Effector memory CD8-positive, alpha-beta T cell (primary cell): ENCODE measurements around the gene SAXO1.
"Not testable (repeated sequence)": the region's sequence is repeated elsewhere in the genome, so short reads cannot be mapped to it uniquely, and the experiment has no call there.

Experiments used
- ATAC-seq: fragments of 150-1000 bp; cut with Tn5 transposase; replicated peaks from 2 replicates; pipeline ENCODE4 v1.10.0; 2021; ENCODE audit warnings: mild to moderate bottlenecking, moderate library complexity
- DNase-seq, 3 experiments: peaks; one replicate each; pipeline ENCODE4 v3.0.0; 2021
- H3K27ac Mint-ChIP-seq, 2 donors: one replicate each; pipeline ENCODE4 v1.8.0; 2022; ENCODE audit warnings: mild to moderate bottlenecking in 2 of 2, mixed read lengths in 2 of 2, moderate library complexity in 2 of 2
- H3K27me3 Mint-ChIP-seq, 2 donors: one replicate each; pipeline ENCODE4 v1.8.0; 2022; ENCODE audit warnings: mixed read lengths in 2 of 2
- H3K36me3 Mint-ChIP-seq: one replicate; pipeline ENCODE4 v1.8.0; 2022; ENCODE audit warnings: mild to moderate bottlenecking, moderate library complexity, mixed read lengths; ENCODE audit not compliant: insufficient read depth
- H3K4me1 Mint-ChIP-seq, 2 donors: one replicate each; pipeline ENCODE4 v1.8.0; 2022; ENCODE audit warnings: low read depth in 2 of 2, mixed read lengths in 2 of 2
- H3K4me3 Mint-ChIP-seq, 2 donors: one replicate each; pipeline ENCODE4 v1.8.0; 2022; ENCODE audit warnings: mild to moderate bottlenecking in 2 of 2, mixed read lengths in 2 of 2, moderate library complexity in 2 of 2
- H3K9me3 Mint-ChIP-seq, 2 donors: one replicate each; pipeline ENCODE4 v1.8.0; 2022; ENCODE audit warnings: mixed read lengths in 2 of 2

The SAXO1 gene

DNA sequence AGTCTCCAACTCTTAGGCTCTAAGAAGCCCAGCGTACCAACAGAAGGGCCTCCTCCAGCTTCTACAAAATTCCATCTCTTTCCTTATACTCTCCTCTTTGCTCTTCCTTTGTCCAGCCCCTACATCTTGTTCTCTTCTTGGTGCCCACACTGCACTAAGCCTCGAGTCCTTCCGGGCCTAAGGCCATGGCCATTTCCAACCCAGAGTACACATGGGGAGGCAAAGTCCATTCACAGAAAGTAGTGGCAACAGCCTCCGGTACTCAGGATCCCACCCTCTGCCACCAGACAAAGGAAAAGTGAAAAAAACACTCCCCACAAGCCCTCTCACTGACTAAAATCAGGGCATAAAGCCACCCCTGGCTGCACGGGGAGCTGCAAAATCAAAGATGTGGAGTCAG, 60.3 kb downstream of the SAXO1 start:
- Mint-ChIP-seq H3K27me3 (peaks cover 69 to 74% of the 10 kb centered on the region in 2 donors), H3K4me3 (no peak overlapping the region), H3K4me1 (peaks cover 0 to 5% of the 10 kb centered on the region in 2 donors), H3K27ac (no peak overlapping the region), H3K9me3 (no peaks in the 10 kb centered on the region), H3K36me3 (no peaks in the 10 kb centered on the region)
- DNase-seq (no peak), ATAC-seq (no peak)

DNA sequence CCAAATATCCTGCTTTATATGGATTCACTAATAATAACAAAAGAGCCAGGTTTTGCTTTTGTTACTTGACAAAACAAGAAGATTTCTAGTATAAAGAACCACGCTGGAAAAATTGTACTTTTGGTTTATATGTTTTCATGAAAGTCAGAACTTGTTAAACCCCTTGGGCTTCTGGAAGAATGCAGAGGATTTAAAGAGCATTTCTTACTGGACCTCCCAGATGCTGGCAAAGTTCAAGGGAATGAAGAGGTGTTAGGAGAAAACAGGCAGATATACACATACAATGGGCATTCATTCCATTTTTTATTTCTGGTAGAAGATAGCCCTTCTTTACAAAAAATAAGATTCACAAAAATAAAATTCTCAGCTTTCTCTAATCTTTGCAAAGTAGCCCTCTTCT, 61.1 kb downstream of the SAXO1 start:
- H3K9me3 Mint-ChIP-seq = no peaks in the 10 kb centered on the region

DNA sequence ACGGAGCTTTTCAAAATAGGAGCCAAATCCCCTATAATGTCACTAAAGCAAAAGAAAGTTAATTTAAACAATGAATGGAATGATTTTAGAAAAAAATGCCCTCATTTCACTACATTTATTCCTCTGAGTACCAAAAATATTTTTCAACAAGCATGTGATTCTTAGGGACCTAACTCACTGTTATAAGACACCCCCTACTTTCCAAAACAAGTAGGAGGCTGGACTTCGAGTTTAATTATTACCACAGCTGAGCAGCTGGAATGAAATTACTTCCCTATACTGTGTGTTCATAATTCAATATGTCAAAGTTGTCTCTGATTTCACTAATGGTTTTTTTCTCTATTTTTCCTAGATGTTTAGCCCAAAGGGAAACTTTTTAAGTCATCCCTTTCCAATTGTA, 61.6 kb downstream of the SAXO1 start:
- Mint-ChIP-seq H3K27ac (no peak overlapping the region), H3K4me1 (no peaks in the 10 kb centered on the region), H3K9me3 (peaks cover 0 to 3% of the 10 kb centered on the region in 2 donors), H3K4me3 (no peak overlapping the region), H3K27me3 (peaks cover 64 to 79% of the 10 kb centered on the region in 2 donors), H3K36me3 (no peaks in the 10 kb centered on the region)
- ATAC-seq (no peak), DNase-seq (no peak)

More for the DNA sequence above, 61.1 kb downstream of the SAXO1 start:
- H3K27me3 Mint-ChIP-seq = peaks cover 67 to 75% of the 10 kb centered on the region in 2 donors
- ATAC-seq (no peak), DNase-seq (no peak)
- no peak overlapping the region for H3K27ac Mint-ChIP-seq
- peaks cover 0 to 4% of the 10 kb centered on the region in 2 donors for H3K4me1 Mint-ChIP-seq
- H3K4me3 Mint-ChIP-seq = no peak overlapping the region
- no peaks in the 10 kb centered on the region for H3K36me3 Mint-ChIP-seq

DNA sequence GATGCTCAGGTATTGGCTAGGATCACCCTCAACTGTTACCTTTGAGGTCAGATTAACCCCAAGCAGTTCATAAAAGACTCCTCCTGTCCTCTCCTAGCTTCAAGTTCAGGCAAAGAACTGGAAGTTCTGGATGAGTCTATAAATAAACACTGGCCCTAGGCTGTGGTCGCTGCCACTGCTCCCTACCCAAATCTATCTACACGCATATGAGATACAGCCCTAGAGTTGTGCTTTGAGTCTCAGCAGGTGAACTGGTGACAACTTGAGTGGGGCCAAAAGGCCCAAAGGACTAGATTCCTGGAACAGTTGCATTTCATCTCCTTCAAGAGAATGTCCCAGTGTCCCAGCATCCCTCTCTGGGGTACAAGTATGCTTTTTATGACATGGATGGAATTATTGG, 62.6 kb downstream of the SAXO1 start:
- ATAC-seq (no peak), DNase-seq (no peak)
- Mint-ChIP-seq H3K4me1 (no peaks in the 10 kb centered on the region), H3K4me3 (no peak overlapping the region), H3K36me3 (no peaks in the 10 kb centered on the region), H3K9me3 (peaks cover 3 to 13% of the 10 kb centered on the region in 2 donors), H3K27me3 (peaks cover 67 to 87% of the 10 kb centered on the region in 2 donors), H3K27ac (no peak overlapping the region)

DNA sequence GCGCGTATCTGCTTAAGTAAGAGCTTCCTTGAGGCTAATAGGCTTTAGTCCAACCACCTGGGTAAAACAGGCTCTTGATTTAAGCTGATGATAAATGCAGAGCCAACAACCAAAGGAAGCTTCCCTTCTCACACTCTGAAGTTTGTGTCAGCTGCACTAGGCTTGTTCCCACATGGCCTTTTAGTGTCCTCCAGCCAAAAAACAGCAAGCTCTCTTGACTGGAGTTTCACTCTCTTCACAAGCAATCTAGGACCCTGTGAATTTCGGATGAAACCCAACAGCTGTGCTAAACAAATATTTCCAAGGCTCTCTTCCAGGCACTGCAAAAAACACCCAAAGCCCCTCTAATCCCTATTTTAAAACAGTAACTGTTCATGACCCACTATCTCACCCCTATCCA, 63.9 kb downstream of the SAXO1 start:
- Mint-ChIP-seq H3K27ac (no peak overlapping the region), H3K9me3 (peaks cover 10 to 23% of the 10 kb centered on the region in 2 donors), H3K4me3 (no peak overlapping the region), H3K36me3 (no peaks in the 10 kb centered on the region), H3K4me1 (no peaks in the 10 kb centered on the region), H3K27me3 (peaks cover 68 to 74% of the 10 kb centered on the region in 2 donors)
- ATAC-seq = no peak
- no peak for DNase-seq

DNA sequence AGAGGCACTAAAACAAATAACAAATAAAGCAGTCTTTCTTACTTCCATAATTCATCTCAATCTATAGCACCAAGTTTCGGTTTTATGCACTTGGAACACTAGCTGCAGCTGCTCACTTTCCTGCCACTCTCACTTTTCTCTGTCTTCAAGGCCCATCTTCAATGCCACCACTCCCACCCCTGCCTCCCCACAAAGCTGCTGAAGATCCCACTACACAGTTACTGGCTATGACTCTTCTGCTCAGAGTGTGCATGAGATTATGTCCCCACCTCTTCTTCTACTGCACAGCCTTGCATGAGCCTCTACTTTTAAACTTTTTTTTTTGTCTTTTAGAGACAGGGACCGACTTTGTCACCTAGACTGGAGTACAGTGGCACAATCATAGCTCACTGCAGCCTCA, 77.4 kb downstream of the SAXO1 start:
- no peak for DNase-seq
- no peak for ATAC-seq
- Mint-ChIP-seq H3K27me3 (peaks cover 43 to 48% of the 10 kb centered on the region in 2 donors), H3K36me3 (no peaks in the 10 kb centered on the region), H3K9me3 (no peaks in the 10 kb centered on the region), H3K27ac (no peak overlapping the region), H3K4me1 (peaks cover 0 to 3% of the 10 kb centered on the region in 2 donors), H3K4me3 (no peak overlapping the region)

DNA sequence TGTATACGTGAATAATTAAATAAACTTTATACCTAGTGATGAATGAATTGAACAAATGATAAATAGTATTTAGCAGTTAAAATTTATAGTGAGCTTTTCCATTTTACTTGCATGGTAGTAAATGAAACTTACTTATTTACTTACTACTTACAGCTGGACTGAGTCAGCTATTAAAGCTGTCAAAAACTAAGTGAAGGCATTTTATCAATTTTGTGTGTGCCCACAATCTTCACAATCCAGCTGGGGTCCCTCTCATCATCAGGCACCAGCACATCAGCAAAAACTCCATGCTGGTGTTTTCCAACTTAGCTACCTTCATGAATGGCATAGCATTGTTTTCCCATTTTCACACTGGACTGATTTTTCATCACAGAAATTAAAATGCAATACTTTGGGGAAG, 81.1 kb downstream of the SAXO1 start:
- Mint-ChIP-seq H3K36me3 (no peaks in the 10 kb centered on the region), H3K4me1 (no peaks in the 10 kb centered on the region), H3K27ac (no peak overlapping the region), H3K9me3 (no peaks in the 10 kb centered on the region), H3K27me3 (peaks cover 18 to 26% of the 10 kb centered on the region in 2 donors), H3K4me3 (no peak overlapping the region)
- ATAC-seq (no peak), DNase-seq (no peak)

DNA sequence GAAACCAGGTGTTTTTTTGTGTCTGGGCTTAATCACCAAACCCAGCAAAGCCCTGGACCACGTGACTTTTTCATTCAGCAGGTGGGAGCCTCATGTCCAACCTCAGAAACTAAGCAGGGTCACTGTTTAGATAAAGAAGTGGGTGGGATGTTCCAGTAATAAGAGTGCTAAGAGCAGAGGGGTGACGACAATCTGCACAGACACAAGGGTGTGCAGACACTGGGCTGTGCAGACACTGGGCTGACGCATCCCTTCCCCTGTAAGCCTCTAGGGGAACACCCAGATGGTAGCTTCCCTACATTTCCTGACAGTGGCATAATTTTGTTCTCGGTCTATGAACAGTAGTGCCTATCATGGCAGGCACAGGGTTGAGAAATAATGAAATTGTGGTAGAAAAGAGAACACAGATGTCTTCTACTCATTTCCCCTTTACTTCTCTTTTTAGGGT, 85.1 kb downstream of the SAXO1 start:
- Mint-ChIP-seq H3K27ac (no peak overlapping the region), H3K9me3 (no peaks in the 10 kb centered on the region), H3K27me3 (peaks cover 17 to 21% of the 10 kb centered on the region in 2 donors), H3K4me3 (no peak overlapping the region), H3K4me1 (no peaks in the 10 kb centered on the region), H3K36me3 (no peaks in the 10 kb centered on the region)
- ATAC-seq (no peak), DNase-seq (no peak)

DNA sequence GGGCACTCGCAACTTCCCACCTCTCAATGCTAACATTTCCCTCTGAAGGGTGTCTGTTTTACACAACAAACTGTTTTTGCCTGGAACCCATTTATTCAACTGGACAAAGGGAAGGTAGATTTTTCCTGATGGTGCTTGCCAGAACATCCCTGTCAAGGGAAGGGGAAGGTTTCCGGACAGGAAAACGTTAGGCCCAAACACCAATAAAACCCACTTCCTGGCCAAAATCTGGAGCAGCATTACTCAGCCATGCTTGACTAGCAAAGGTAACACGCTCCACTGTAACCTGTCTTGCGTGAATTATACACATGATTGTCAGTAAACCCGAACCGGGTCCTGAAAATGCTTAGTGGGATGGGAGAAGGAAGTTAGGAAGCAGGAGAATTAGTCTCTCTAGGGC, 90.2 kb downstream of the SAXO1 start:
- Mint-ChIP-seq H3K9me3 (no peaks in the 10 kb centered on the region), H3K36me3 (no peaks in the 10 kb centered on the region), H3K4me3 (no peak overlapping the region), H3K27me3 (peaks cover 25 to 29% of the 10 kb centered on the region in 2 donors), H3K4me1 (no peaks in the 10 kb centered on the region), H3K27ac (no peak overlapping the region)
- ATAC-seq (no peak), DNase-seq (no peak)

DNA sequence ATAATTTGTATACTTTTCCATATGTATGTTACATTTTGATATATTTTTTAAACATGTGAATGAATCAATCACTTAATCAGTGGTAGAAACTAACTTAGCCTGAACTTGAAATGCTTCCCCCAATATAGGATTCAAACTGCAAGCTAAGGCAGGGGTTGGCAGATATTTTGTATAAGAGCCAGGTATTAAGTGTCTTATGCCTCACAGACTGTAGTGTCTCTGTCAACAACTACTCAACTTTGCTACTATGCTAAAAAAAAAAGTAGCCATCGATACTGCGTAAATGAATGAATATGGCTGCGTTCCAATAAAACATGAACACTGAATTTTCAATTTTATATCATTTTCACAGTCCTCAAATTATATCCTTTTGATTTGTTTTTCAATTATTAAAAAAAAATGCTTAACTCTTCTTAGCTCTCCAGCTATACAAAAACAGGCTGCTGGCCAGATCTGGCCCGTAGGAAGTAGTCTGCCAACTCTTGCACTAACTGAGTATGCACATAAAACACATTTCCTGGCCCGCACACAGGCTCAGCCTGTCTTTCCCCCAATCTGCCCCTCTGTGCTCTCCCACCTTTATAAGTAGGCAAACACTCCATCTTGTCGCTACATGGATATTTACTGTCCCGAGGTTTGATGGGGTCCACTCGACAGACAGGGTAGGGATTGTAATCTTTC, 91.8 kb downstream of the SAXO1 start:
- ATAC-seq (no peak), DNase-seq (no peak)
- Mint-ChIP-seq H3K9me3 (no peaks in the 10 kb centered on the region), H3K4me1 (no peaks in the 10 kb centered on the region), H3K27me3 (peaks cover 33 to 36% of the 10 kb centered on the region in 2 donors), H3K4me3 (no peak overlapping the region), H3K27ac (no peak overlapping the region), H3K36me3 (no peaks in the 10 kb centered on the region)

DNA sequence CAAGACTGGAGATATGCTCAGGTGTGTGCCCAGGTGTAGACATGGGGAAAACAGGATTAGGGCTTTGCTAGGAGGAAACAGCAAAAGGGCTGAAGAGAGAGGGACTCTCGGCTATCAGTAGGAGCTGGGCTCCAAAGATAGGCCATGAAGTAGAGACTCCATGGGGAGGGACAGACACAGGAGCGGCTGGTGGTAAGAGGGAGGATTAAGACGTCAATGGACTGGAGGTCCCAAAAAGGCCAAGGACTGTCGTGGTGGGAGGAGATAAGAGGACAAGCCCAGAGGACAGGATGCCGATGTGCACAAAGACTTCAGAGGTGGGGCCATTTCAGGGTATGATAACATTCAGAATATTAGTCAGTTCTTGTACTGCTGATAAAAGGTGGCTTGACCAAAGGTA, 93.1 kb downstream of the SAXO1 start:
- Mint-ChIP-seq H3K36me3 (no peaks in the 10 kb centered on the region), H3K4me1 (no peaks in the 10 kb centered on the region), H3K9me3 (no peaks in the 10 kb centered on the region), H3K4me3 (no peak overlapping the region), H3K27ac (no peak overlapping the region), H3K27me3 (peaks cover 30 to 36% of the 10 kb centered on the region in 2 donors)
- ATAC-seq (no peak), DNase-seq (no peak)

DNA sequence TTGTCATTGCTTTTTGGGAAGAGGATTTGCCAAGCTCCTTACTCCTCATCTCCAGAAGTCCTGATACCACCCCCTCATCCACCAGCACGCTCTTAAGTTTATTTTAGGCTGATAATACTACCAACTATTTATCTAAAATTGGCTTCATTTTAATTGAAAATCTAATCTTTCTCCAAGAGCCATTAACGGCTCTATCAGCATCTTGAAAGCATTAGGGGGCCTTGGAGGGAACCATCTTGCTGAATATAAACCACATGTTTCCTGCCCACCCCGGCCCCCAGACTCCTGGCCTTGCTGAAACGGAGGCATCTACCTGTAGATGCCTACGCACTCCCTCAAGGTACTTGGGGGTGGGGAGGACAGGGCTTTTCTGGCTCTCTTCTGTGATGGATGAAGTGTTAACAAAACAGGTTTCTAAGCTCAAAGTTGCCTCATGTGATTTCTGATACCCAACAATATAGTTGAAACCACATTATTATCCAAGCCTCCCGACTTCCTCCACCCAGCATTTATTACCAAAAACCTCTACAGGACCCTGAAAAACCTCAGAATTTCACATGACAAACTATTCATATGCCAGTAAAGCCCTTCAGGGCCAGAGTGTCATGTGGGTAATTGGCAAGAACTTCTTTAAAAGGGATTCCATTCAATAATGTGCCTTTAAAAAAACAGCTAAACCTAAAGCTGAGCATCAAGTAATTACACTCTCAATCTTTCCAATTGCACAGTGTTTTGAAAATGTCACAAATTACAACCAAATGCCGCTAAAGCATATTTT, 96.7 kb downstream of the SAXO1 start:
- Mint-ChIP-seq H3K36me3 (no peaks in the 10 kb centered on the region), H3K4me1 (no peaks in the 10 kb centered on the region), H3K4me3 (no peak overlapping the region), H3K9me3 (no peaks in the 10 kb centered on the region), H3K27me3 (peaks cover 13 to 19% of the 10 kb centered on the region in 2 donors), H3K27ac (no peak overlapping the region)
- DNase-seq (no peak), ATAC-seq (no peak)

DNA sequence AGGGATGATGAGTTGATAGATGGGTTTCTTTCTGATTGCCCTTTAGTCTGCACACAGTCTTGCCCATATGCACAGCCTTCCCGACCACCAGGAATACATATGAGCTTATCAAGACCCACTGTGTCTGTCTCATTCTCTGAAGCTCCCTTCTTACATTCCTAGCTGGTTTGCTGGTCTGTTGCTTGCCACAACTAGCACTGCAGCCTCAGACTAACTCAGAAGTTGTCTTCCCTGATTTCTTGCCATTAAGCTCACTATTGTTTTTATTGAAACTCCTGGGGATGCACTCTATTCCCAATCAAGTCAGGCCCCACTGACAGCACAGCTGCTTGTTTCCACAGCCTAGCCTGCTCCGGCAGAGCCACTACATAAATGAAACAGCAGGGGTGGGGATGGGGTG, 97.5 kb downstream of the SAXO1 start:
- no peak for ATAC-seq

DNA sequence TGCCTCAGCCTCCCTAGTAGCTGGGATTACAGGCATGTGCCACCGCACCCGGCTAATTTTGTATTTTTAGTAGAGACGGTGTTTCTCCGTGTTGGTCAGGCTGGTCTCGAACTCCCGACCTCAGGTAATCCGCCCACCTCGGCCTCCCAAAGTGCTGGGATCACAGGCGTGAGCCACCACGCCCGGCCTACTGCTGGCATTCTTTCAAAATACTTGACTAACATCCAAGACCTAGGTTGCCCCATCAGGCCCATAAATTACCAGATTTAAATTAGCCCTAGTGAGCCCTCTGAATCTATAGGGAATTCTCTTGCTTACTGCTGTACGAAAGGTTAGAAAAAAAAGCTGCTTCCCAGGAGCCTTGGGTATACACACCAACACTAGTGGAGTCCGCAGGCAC, 102.4 kb downstream of the SAXO1 start:
- H3K4me3 Mint-ChIP-seq, H3K27me3 Mint-ChIP-seq, H3K27ac Mint-ChIP-seq, ATAC-seq, H3K36me3 Mint-ChIP-seq, H3K4me1 Mint-ChIP-seq, H3K9me3 Mint-ChIP-seq, DNase-seq: not testable (repeated sequence)

More for the DNA sequence above, 97.5 kb downstream of the SAXO1 start:
- H3K4me1 Mint-ChIP-seq = no peaks in the 10 kb centered on the region
- no peak overlapping the region for H3K27ac Mint-ChIP-seq
- DNase-seq = no peak
- H3K4me3 Mint-ChIP-seq = no peak overlapping the region
- H3K27me3 Mint-ChIP-seq = peaks cover 13 to 19% of the 10 kb centered on the region in 2 donors
- no peaks in the 10 kb centered on the region for H3K36me3 Mint-ChIP-seq
- no peaks in the 10 kb centered on the region for H3K9me3 Mint-ChIP-seq
